HG03060 (cell line): ENCODE measurements around the gene OBSL1.

Experiments
- ATAC-seq: cut with Tn5 transposase; IDR thresholded peaks from one replicate; pipeline ENCODE4 v1.9.1; 2021; ENCODE audit warnings: low read depth, moderate number of reproducible peaks; ENCODE audit not compliant: unreplicated experiment

Gene OBSL1

GRCh38 chr2:219516888-219517287 lies 54.5 kb downstream of the OBSL1 start:
- ATAC-seq: no peak

DNA sequence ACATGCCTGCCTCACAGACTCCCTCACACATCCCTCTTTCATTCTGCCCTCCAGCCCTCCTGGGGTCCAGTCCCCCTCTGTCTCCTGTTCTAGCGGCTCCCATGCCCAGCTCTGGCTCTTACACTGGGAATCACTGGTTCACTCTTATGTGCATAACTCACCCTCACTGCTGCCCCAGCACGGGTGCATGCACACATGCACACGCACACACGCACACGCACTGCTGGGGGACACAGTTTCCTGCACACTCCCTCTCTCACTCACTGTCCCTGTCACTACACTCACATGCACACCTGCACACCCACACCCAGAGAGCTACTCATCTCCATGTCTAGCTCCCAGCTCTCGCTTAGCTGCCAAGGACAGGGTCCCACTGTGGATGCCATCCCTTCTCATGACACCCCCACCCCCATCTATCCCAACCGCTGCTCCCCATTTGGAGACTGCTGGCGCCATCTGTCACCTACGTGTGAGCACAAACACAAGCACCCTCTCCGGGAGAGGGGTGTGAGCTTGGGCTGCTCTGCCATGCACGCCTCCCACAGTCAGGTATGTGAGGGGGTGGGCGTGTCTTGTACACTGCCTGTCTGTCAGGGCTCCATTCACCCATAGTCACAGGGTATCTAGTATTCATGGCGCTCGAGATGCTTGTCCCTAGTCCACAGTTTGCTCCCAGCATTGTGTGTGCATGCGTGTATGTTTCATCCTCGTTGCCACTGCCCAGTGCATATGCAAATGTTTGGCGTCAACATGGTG lies 55.3 kb downstream of the OBSL1 start:
- ATAC-seq: no peak

- ATAC-seq: no peak
These were observed 56.5 kb downstream of the OBSL1 start for GRCh38 chr2:219514836-219515235.

DNA sequence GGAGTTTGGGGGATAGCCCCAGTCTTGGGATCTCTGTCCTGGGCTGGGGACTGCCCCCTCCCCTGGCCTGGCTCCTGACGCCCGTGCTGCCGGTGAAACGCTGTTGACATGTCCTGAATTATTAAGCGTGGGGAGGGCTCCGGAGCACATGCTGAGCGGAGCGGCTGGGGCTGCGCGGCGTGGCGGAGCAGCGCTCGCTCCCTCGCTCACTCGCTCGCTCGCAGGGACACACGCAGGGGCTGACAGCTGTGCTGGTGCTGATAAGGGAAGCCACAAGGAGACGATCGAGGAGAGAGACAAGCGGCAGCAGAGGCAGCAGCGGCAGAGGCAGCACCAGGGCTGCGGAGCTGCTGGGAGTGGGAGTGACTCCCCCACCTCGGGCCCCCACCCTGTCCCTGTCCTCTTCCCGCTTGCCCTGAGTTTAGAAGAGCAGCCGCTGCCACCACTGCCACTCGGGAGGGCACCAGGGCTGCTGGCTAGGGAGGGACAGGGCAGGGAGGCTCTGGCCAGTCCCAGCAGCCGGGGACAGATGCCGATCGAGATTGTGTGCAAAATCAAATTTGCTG lies 57.1 kb downstream of the OBSL1 start, which contains the start of gene ASIC4:
ASIC4 (plus strand) TSS at position 287 of the 566 bp plus-strand sequence; CDS start at position 530, 243 bp downstream.
- no peak for ATAC-seq

DNA sequence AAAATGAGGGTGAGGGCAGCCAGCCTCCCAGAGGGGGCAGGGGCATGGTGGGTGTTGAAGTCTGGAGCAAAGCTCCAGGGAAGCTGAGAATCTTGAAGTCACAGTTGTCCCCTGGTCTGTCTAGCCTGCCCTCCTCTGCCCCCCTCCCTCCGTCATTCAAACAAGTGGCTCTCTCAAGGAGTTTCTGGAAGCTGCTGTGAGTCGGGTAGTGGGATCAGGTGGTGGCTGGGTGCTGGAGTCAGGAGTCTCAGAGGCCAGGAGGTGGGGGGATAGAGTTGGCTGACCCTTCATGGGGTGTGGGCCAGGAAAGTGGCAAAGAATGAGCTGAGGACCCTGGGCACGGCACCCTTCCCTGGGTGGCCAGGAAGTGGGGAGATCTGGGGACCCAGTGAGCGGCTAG lies 57.6 kb downstream of the OBSL1 start:
- ATAC-seq: no peak

GRCh38 chr2:219512524-219513216 lies 58.7 kb downstream of the OBSL1 start:
- no peak for ATAC-seq

- ATAC-seq: no peak
These were observed 59.6 kb downstream of the OBSL1 start for GRCh38 chr2:219511547-219512325.

DNA sequence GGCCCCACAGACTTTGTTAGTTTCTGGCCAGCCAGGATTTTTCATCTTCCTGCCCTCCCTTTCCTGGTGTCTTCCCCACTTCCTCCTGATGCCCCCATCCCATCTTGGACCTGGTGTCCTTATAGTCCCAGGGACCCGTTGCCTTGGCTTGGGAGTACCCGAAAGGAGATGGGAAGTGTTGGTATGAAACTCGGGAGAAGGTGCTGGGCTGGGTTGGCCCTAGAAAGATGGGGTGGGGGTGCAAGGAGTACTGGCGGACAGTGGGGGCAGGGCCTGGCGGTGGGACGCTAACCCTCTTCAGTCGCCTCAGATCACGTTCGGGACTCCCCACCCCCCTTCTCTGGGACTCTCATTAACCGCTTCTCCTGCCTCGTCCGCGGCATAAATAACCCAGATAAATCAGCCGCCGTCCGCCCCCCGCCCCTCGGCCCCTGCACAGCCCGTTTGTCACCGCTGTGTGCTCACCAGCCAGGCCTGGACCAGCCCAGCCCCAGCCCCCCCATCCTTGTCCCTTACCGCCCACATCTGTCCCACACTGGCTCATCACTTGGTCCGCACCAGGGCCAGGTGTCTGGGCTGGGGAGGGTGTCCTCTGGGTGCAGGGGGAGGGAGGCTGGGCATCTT lies 60.7 kb downstream of the OBSL1 start:
- ATAC-seq: no peak

DNA sequence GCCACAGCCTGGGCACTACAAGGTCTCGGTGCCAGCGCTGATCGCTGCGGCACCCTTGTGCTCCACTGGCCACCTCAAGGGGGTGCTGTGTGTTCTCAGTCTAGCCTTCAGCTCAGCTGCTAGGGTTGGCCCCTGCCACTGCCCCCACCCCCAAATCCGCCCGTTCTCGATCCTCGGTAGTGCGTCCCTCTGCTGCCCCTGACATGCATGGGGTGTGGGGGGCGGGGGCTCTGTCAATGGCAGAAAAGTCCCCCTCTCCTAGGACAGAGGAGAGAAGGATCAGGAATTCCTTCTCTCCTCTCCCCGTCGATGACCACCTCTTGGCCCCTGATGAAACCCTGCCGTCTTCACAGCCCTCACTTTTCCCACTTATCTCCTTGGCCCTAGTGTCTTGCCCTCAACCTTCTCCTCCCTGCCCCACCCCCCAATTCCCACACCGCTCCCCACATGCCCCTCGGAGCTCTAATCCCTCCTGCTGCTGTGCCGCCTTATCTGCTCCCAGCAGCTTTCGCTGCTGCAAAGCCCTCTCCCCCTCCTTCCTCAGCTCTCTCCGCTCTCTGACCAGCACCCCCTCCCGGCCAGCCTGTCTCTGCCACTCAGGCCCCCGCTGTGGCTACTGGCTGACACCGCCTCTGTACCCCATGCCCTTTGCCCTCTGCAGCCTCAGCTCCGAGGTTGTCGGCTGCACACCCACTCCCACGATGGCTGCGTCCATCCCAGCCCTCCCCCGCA lies 61.4 kb downstream of the OBSL1 start:
- no peak for ATAC-seq

- no peak for ATAC-seq
These were observed 62.2 kb downstream of the OBSL1 start for GRCh38 chr2:219508971-219509779.

DNA sequence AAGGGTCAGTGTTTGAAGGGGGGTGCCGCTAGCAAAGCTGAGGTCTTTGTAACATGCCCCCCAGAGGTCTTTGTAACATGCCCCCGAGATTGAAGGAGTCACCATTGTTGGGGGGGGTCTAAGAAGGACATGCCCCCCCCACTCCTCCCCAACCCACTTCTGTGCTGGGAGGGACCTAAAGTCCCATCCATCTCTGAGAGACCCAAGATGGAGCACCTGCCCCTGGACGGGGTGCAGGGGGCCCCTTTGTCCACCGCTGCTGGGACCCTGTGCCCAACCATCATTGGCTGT lies 63.0 kb downstream of the OBSL1 start:
- ATAC-seq: no peak

DNA sequence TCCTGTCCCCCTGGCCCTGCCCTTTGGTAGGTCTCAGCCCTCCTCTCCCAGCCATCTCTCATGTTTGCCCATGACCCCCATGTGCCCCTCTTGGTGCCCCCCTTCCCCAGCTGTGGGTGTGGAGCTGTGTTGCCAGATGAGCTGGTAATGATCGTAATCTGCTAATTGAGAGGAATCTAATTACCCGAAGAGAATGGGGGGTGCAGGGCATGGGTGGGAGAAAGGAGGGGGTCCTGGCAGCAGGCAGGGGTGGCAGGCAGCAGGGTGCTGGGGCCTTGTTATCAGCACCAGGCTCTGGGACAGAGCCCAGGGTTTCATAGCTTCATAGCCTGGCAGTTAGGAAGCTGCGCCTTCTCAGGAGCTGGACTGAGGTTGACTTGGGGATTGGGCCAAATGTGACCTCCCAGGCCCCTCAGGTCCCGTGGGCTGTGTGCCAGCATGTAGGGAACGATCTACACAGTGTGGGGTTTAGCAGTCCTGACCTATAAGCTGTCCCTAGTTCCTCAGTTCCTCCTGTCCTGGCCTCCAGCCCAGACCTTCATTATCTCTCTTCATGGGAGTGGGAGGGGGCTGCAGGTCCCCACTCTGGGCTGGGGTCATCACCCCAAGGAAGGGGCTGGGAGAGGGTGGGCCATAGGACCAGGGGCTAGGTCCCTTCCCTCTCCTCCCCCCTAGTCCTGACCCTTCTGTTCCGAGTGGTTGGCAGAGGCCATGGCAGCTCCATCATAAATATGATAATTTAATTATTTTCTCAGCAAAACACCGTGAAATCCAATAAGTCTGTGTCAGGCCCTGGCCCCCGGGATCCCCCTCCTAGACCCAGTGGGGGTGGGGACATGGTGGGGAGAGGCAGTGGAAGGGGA lies 63.5 kb downstream of the OBSL1 start:
- ATAC-seq: no peak

- no peak for ATAC-seq
These were observed 64.4 kb downstream of the OBSL1 start for GRCh38 chr2:219506802-219507526.

DNA sequence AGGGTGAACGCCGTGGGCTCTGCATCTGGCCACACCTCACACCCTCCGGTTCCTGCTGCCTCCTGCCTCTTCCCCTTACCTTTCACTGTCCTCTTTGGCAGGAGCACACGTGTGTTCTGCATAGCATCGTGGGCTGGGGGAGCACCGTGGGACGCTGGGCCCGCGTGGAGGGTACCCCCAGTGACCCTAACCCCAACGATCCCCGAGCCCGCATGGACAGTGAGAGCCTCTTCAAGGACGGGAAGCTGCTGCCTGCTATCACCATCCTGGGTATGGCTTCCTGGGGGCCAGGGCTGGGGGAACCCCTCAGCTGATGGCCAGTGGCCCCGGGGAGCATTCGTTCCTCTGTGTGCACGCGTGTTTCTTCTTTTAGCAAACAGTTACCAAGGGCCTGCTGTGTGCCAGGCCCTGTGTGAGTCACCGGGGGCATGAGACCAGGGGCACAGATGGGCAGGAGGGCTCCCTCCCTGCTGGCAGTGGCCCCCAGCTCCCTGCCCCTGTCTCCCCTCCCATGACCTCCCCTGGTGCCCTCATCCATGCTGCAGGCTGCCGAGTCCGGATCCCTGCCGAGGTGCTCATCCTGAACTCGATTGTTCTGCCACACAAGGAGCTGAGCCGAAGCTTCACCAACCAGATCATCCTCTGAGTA lies 65.1 kb downstream of the OBSL1 start:
- no peak for ATAC-seq

- ATAC-seq: no peak
These were observed 65.8 kb downstream of the OBSL1 start for GRCh38 chr2:219505585-219505984.

GRCh38 chr2:219502618-219503017 lies 68.7 kb downstream of the OBSL1 start:
- ATAC-seq: no peak

GRCh38 chr2:219501849-219502248 lies 69.5 kb downstream of the OBSL1 start:
- no peak for ATAC-seq
